Activated CD4-positive, alpha-beta T cell treated with anti-CD3 and anti-CD28 coated beads, Interleukin-10, Interleukin-2, amounts not matched to agents 100 ng/mL and 50 ng/mL, durations not matched to agents 16 hours and 8 hours (primary cell): ENCODE results near the gene GAP43.

Source experiments
- DNase-seq: peaks from one replicate; pipeline ENCODE4 v3.0.0-alpha.2; 2020

GAP43 gene

DNA sequence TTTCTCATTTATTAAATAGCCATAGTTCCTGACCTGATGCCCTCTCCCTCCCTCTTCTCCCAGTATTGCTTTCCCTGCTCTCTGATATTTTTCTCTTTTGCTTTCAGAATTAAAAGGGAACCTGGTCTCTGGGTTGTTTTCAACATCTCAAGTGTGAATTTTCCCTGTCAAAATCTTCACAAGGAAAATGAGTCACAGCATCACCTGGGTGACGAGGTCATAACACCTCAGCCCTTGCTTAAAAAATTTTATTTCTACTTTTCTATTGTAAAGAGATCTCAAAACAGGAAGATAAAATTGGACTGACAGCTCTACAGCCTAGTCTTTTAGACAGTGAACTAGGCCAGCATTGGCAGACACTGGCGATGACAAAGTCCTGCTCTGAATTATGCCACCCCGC is 40.1 kb downstream of the GAP43 start:
- no peak for DNase-seq

DNA sequence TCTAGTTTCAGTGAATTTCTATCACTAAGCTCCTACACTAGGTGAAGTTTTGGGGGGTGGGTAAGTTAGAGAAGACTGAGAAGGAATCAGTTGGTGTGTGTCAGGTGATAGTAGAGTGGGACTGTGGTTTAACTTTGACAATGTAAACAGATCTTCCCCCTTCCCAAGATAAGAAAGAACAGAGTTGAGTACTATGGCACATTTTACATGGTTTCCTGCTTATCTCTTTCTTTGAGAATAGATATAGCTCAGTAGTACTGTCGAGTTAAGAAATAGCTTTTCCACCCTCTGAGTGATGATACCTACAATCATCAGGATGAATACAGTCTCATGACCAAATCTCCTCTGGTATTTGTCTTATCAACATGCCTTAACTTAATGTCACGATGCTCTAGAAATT is 42.8 kb downstream of the GAP43 start:
- no peak for DNase-seq

- DNase-seq = peak; percentile 64
Measured at GRCh38 chr3:115666920-115667737, 43.8 kb downstream of the GAP43 start.

- DNase-seq = no peak
Measured at GRCh38 chr3:115667738-115668065, 44.4 kb downstream of the GAP43 start.

GRCh38 chr3:115670911-115671310 is 47.6 kb downstream of the GAP43 start:
- DNase-seq = no peak

DNA sequence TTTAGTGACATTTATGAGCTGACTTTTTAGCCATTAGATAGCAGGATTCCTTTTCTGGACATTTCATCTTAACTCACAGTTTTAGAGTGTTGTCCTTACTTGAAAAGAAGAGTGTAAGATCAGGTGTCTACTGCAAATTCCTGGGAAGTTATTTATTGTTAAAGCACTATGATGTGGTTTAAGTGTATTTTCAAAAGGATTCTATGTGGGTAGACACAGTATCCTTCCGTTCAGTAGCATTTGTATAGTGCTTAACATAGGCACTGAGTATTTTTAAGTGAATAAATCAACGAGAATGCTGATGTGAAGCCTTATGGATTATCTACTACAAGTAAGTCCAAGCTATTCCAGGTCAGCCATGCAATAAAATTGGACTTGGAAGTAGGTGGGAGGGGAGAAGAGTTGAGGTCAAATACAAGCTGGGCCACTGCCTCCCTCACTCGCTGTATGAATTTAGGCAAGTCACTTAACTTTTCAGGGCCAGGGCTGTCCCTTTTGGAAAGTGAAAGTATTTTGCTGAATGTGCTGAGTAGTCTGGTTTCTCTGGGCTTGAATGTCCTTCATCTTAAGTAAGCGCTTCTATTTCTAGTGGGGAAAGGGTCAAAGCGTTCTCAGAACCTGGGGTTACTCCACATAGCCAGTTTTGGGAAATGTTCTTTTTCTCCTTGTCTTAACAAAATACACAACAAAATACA is 48.6 kb downstream of the GAP43 start:
- DNase-seq = no peak

- no peak for DNase-seq
Measured at GRCh38 chr3:115673881-115674280, 50.6 kb downstream of the GAP43 start.

- no peak for DNase-seq
Measured at GRCh38 chr3:115676336-115676735, 53.0 kb downstream of the GAP43 start.

DNA sequence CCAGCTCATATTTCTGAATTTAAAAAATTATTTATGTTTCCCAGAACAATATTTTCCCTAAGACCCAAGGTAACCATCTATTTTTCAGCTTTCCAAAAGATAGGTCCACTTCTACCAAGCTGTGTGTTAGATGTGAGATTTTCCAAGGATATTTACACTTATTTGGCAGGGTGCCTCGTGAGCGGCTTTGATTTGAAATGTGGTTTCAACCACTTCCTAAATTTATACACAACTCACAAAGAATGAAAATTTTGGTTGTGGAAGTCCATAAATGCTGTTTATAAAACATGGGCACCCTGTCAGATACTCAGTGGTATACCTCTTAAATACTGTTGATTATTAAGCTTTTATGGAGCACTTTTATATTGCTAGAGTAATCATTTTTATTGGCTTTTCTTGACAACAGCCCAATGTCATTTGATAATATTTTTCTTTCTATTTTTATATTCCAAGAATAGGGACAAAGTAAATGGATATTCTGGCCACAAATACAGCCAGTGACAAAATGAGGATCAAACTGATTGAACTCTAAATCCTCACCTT is 57.6 kb downstream of the GAP43 start:
- no peak for DNase-seq

DNA sequence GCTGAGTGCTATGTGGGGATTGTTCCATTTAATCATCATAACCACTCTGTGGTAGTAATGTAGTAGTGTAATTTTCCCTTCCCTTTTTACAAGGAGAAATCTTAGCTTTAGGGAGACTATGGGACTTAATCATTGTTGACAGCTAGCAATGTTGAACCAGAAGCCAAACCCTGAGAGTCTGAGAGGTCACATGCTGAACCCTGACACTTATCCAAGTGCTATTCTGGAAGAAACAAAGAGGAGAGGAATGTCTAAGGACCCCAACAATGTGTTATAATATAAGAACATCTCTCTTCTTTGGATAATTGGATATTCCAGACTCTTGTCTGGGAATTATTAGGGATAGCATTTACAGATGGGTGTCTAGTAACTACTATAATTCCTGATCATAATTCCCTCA is 58.4 kb downstream of the GAP43 start:
- no peak for DNase-seq

DNA sequence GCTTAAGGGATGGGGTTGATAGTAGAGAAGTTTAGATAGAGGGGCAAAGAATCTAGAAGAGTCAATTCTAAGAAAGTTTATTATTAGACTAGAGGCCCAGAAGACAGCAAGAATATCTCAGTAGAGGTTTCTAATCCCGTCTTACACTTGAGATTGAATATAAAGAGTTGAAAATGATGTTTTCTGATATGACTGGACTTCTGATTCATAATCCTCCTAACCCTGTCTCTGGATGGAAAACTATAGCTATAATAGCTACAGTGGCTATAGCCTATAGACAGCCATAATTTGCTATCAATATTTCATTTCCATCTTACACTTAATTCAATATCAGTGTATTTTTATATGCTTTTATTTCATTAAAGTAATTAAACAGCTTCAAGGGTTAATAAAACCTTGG is 60.0 kb downstream of the GAP43 start:
- no peak for DNase-seq

DNA sequence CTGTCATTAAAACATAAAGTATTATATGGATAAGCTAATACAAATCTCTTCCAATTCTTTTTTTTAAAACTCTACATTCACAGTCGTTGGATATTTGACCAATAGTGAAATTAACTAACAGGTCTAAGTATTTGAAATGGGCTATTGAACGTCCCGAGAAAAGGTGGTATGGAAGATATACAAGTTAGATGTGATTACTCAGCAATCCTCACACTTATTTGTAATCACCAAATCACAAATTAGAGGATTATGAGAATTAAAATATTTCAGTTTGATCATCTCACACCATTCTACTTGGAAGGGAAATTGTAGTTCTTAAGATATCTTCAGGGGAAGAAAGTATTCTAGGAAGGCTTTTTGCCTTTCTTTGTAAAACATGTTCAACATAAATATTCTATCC is 60.5 kb downstream of the GAP43 start:
- DNase-seq = no peak

DNA sequence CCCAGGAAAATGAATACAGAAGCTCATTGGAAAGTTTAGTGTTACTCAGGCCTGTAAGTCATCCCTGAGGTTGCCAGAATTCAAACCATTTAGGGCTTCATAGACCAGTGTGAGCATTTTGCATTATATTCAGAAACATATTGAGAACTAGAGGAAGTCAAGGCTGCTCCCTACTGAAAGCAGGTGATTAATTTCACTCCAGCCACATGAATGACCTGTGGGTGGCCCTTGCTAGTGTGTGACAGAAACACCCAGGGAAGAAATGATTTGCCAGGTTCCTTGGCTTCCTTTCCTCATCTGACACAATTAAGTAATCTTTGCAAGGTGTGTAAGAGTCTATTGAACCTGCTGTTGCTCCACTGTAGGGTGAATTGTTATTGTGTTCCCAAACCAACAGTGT is 61.8 kb downstream of the GAP43 start:
- peak; percentile 45 for DNase-seq

GRCh38 chr3:115687721-115688120 is 64.4 kb downstream of the GAP43 start:
- DNase-seq = no peak

DNA sequence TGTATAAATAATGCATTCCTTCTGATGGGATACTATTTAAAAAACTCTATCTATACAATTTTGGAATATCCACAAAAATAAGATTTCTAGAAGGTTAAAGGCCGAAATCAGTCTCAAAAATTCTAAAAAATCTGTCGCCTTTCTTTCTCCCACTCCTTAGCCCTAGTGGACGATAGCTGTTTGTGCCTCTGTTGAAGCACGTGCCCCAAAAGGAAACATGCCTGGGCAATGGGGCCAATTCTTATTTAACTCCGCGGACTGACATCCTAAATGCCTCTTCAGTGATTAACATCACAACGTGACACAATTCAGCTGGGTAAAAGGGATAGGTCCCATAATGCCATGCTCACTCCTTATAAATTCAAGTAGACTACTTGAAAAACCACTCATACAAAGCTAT is 65.1 kb downstream of the GAP43 start:
- DNase-seq = no peak

GRCh38 chr3:115689928-115690327 is 66.6 kb downstream of the GAP43 start:
- DNase-seq = no peak

DNA sequence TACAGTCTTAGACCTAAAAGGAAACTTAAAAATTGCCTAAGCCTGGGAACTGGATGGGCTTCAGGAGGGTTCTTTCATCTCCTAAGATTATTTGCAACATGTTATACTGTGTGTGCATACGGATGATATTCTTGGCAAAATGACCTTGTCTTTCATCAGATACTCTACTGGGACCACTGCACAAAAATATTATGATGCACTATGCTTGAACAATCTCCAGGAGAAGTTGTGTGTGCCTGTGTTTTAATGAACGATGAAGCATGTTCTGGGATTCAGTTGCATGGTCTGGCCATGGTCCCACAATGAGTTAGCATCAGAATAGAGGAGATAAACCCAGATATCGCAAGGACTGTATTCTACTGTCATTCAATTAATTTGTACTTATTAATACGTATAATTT is 68.7 kb downstream of the GAP43 start:
- DNase-seq = no peak

DNA sequence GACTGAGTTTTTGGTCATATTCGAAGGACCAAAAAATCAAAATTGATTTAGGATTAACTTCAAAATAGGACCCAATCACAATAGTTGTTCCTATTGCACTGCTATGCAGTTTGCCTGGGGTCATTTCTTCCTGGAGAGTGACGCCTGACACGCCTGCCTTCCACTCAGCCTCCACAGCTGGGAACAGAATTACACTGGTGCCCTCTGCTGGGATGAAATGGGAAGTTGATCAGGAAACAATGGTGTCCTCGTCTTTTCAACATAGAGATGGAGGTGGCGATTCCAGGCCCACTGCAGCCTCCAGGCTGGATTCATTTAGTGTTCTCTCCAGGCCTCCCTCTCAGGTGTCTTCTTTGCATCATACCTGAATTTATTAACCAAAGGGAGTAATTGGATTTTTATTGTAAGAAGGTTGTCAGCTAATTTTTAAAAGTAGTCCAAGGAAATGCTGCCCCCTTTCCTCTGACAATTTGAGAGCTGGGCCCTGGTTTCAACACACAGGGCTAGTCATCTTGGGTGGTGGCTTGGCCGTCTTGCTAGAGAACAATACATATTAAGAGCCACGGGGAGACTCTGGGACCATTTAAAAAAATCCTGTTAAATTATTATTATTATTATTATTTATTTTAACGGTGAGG is 69.7 kb downstream of the GAP43 start:
- peak; percentile 74 for DNase-seq

DNA sequence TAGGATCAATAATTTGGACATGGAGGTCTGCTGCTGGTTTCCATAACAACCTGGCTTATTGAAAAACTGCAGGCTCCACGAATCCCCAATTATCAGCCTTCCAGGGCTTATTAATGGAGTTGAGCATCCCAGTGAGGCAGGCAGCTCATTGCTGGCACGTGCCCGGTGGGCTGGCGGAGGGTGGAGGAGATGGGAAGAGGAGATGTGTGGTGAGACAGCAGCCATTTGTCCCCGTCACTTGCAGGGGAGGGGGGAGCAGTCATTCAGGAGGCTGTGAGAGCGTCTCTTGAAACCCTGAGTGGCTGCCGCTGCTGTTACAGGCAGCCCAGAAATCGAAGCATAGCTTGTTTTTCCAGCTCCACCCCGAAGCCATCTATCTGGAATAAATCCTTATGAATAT is 70.6 kb downstream of the GAP43 start:
- no peak for DNase-seq

- no peak for DNase-seq
Measured at GRCh38 chr3:115695090-115695489, 71.8 kb downstream of the GAP43 start.

- no peak for DNase-seq
Measured at GRCh38 chr3:115697263-115698053, 74.1 kb downstream of the GAP43 start.

DNA sequence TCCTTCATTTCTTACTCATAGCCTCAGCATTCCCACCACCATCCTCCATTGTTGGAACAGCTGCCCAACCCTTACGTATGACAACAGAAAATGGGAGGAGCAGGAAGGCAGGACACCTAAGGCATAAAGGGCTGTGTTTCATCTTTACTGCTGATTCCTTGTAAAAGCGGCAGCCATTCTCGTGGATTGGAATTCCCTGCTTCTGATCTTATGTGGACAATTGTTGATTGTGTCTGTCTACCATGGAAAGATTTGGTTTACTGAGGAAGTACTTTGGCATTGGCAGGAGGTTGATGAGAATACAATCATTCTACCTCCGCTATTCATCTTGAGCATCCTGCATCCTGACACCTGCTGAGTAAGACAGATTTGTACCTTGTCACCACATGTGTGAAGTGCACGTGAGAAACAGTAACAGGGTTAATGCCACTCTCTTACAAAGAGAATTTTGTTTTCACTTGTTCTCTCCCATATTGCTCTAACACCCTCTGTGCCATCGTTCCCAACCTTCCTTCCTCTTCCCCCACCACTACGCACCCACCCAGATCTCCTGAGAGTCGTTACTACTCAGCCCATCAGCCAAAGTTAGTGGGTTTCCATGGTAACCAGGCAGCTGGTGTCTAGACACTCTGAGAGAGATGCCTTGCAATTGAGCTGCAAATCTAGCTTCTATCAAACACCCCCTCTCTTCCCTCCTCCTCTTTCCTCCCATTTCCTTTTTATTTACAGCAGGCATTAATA is 75.7 kb downstream of the GAP43 start:
- no peak for DNase-seq
